HL-60 (cell line): Measurements from ENCODE around the gene XYLT1.

Source experiments
- DNase-seq, 2 experiments: peaks; one replicate each; pipeline ENCODE4 v3.0.0-alpha.2; 2010 to 2020; ENCODE audit warnings: low read depth in 1 of 2, low spot score in 1 of 2
- H3K27ac ChIP-seq: fragments of 250-450 bp; sonication (Bioruptor Pico); replicated peaks from 2 replicates; pipeline ENCODE4 v1.5.1; 2020; ENCODE audit warnings: mild to moderate bottlenecking, moderate library complexity
- H3K27me3 ChIP-seq: fragments of 250-450 bp; sonication (Bioruptor Pico); 2 replicates; pipeline ENCODE4 v1.5.1; 2021; ENCODE audit warnings: mild to moderate bottlenecking, moderate library complexity; ENCODE audit not compliant: insufficient read depth, poor library complexity, severe bottlenecking
- H3K4me3 ChIP-seq: replicated peaks from 2 replicates; pipeline ENCODE4 v1.5.1; 2011; ENCODE audit warnings: mild to moderate bottlenecking, control low read depth, low read length; ENCODE audit not compliant: insufficient read depth
- CTCF ChIP-seq: IDR thresholded peaks from one replicate; pipeline ENCODE4 v1.5.1; 2011; ENCODE audit warnings: low read length, control low read depth, inconsistent platforms; ENCODE audit not compliant: insufficient read depth
- GABPA ChIP-seq: IDR thresholded peaks from 2 replicates; pipeline ENCODE4 v1.6.1; 2012; ENCODE audit warnings: low read depth
- POLR2AphosphoS5 ChIP-seq: IDR thresholded peaks from 2 replicates; pipeline ENCODE4 v1.6.1; 2012; ENCODE audit warnings: low read depth
- REST ChIP-seq: IDR thresholded peaks from 2 replicates; pipeline ENCODE4 v1.6.1; 2012; ENCODE audit warnings: low read depth; ENCODE audit not compliant: insufficient replicate concordance
- SPI1 ChIP-seq: IDR thresholded peaks from 2 replicates; pipeline ENCODE4 v1.6.1; 2012; ENCODE audit warnings: low read depth, mild to moderate bottlenecking, borderline replicate concordance

The XYLT1 gene

GRCh38 chr16:17389384-17389783, 81.4 kb downstream of the XYLT1 start:
- Histone ChIP-seq H3K27ac (no peak overlapping the region), H3K27me3 (no peaks in the 10 kb centered on the region), H3K4me3 (no peak overlapping the region)
- TF ChIP-seq REST (no peak), POLR2AphosphoS5 (no peak), GABPA (no peak), SPI1 (no peak), CTCF (no peak)
- DNase-seq, result no peak

GRCh38 chr16:17387256-17387655, 83.5 kb downstream of the XYLT1 start:
- DNase-seq, result no peak
- no peak for TF ChIP-seq REST
- no peak for TF ChIP-seq GABPA
- no peak for TF ChIP-seq CTCF
- no peak for TF ChIP-seq SPI1
- TF ChIP-seq POLR2AphosphoS5, result no peak
- Histone ChIP-seq H3K27me3 (no peaks in the 10 kb centered on the region), H3K27ac (no peak overlapping the region), H3K4me3 (no peak overlapping the region)

- TF ChIP-seq REST, result no peak
- H3K27me3 ChIP-seq, result no peaks in the 10 kb centered on the region
- H3K27ac ChIP-seq, result no peak overlapping the region
- no peak for DNase-seq
- H3K4me3 ChIP-seq, result no peak overlapping the region
These were observed 84.5 kb downstream of the XYLT1 start for GRCh38 chr16:17386229-17386628.

GRCh38 chr16:17384471-17384870, 86.3 kb downstream of the XYLT1 start:
- no peak for DNase-seq
- TF ChIP-seq POLR2AphosphoS5, result no peak
- no peak for TF ChIP-seq SPI1
- TF ChIP-seq GABPA, result no peak
- Histone ChIP-seq H3K4me3 (no peak overlapping the region), H3K27me3 (no peaks in the 10 kb centered on the region), H3K27ac (no peak overlapping the region)
